H9 (cell line): ENCODE data around the gene CST9L. TPM values are rescaled to one million over a fixed set of nuclear protein-coding genes. Genes with fewer than 3 reads are reported as not detected.

Experiments used
- DNase-seq: peaks from one replicate; pipeline ENCODE4 v3.0.0-alpha.2; 2017
- H2AFZ ChIP-seq: one replicate; pipeline ENCODE4 v1.6.1; 2013; ENCODE audit warnings: mild to moderate bottlenecking, low read length, control low read depth, moderate library complexity
- H2AK5ac ChIP-seq: 2 replicates; pipeline ENCODE4 v1.6.1; 2013; ENCODE audit warnings: low read length, control low read depth, mixed read lengths; ENCODE audit not compliant: insufficient read length
- H2BK120ac ChIP-seq: one replicate; pipeline ENCODE4 v1.6.1; 2013; ENCODE audit warnings: low read depth, mild to moderate bottlenecking, low read length, control low read depth, inconsistent platforms; ENCODE audit not compliant: poor library complexity, severe bottlenecking
- H2BK12ac ChIP-seq: 2 replicates; pipeline ENCODE4 v1.6.1; 2013; ENCODE audit warnings: low read length, control low read depth, mixed read lengths, low read depth; ENCODE audit not compliant: insufficient read length
- H2BK15ac ChIP-seq: 2 replicates; pipeline ENCODE4 v1.6.1; 2013; ENCODE audit warnings: low read depth, low read length, control low read depth
- H2BK20ac ChIP-seq: one replicate; pipeline ENCODE4 v1.6.1; 2013; ENCODE audit warnings: low read depth, mild to moderate bottlenecking, low read length, control low read depth, inconsistent platforms; ENCODE audit not compliant: poor library complexity, severe bottlenecking
- H2BK5ac ChIP-seq: 2 replicates; pipeline ENCODE4 v1.6.1; 2013; ENCODE audit warnings: low read length, control low read depth, mixed read lengths; ENCODE audit not compliant: insufficient read length
- H3K14ac ChIP-seq: 2 replicates; pipeline ENCODE4 v1.6.1; 2013; ENCODE audit warnings: low read length, control low read depth; ENCODE audit not compliant: insufficient read depth
- H3K18ac ChIP-seq: 2 replicates; pipeline ENCODE4 v1.6.1; 2013; ENCODE audit warnings: low read depth, mild to moderate bottlenecking, mixed read lengths, low read length, control low read depth; ENCODE audit not compliant: insufficient read length
- H3K23ac ChIP-seq: 2 replicates; pipeline ENCODE4 v1.6.1; 2013; ENCODE audit warnings: low read length, control low read depth, mixed read lengths, low read depth; ENCODE audit not compliant: insufficient read length
- H3K23me2 ChIP-seq: 2 replicates; pipeline ENCODE4 v1.6.1; 2013; ENCODE audit warnings: low read depth, mild to moderate bottlenecking, mixed read lengths, low read length, control low read depth; ENCODE audit not compliant: insufficient read length, poor library complexity, severe bottlenecking
- H3K27ac ChIP-seq: 2 replicates; pipeline ENCODE4 v1.5.1; 2013; ENCODE audit warnings: low read length, control low read depth, mixed read lengths, low read depth; ENCODE audit not compliant: insufficient read length
- H3K27me3 ChIP-seq: 2 replicates; pipeline ENCODE4 v1.6.1; 2013; ENCODE audit warnings: low read length, control low read depth, inconsistent platforms; ENCODE audit not compliant: insufficient read depth
- H3K4ac ChIP-seq: 2 replicates; pipeline ENCODE4 v1.6.1; 2013; ENCODE audit warnings: low read depth, mild to moderate bottlenecking, control low read depth, inconsistent platforms, low read length, moderate library complexity
- H3K4me1 ChIP-seq: 2 replicates; pipeline ENCODE4 v1.6.1; 2013; ENCODE audit warnings: low read length, control low read depth, inconsistent platforms; ENCODE audit not compliant: insufficient read depth
- H3K4me2 ChIP-seq: 2 replicates; pipeline ENCODE4 v1.6.1; 2013; ENCODE audit warnings: low read length, control low read depth, mixed read lengths; ENCODE audit not compliant: insufficient read length, insufficient read depth
- H3K56ac ChIP-seq: 2 replicates; pipeline ENCODE4 v1.6.1; 2013; ENCODE audit warnings: low read depth, mild to moderate bottlenecking, mixed read lengths, low read length, control low read depth; ENCODE audit not compliant: insufficient read length
- H3K79me1 ChIP-seq: 2 replicates; pipeline ENCODE4 v1.6.1; 2013; ENCODE audit warnings: low read depth, mild to moderate bottlenecking, moderate library complexity, low read length, control low read depth, inconsistent platforms; ENCODE audit not compliant: insufficient read depth, poor library complexity, severe bottlenecking
- H3K79me2 ChIP-seq: 2 replicates; pipeline ENCODE4 v1.6.1; 2013; ENCODE audit warnings: low read length, control low read depth, inconsistent platforms; ENCODE audit not compliant: insufficient read depth
- H3K9ac ChIP-seq: 2 replicates; pipeline ENCODE4 v1.6.1; 2013; ENCODE audit warnings: low read length, control low read depth, mixed read lengths; ENCODE audit not compliant: insufficient read length; ENCODE audit errors: extremely low read depth
- H3K9me3 ChIP-seq: one replicate; pipeline ENCODE4 v1.6.1; 2013; ENCODE audit warnings: low read depth, low read length, inconsistent platforms; ENCODE audit not compliant: control insufficient read depth
- H3T11ph ChIP-seq: one replicate; pipeline ENCODE4 v1.6.1; 2013; ENCODE audit warnings: mild to moderate bottlenecking, low read length, control low read depth, inconsistent platforms
- H4K20me1 ChIP-seq: one replicate; pipeline ENCODE4 v1.6.1; 2013; ENCODE audit not compliant: control insufficient read depth, insufficient read length, insufficient read depth
- H4K5ac ChIP-seq: 2 replicates; pipeline ENCODE4 v1.6.1; 2013; ENCODE audit warnings: low read depth, mild to moderate bottlenecking, mixed read lengths, low read length, control low read depth; ENCODE audit not compliant: insufficient read length
- H4K8ac ChIP-seq: replicated peaks from 2 replicates; pipeline ENCODE4 v1.6.1; 2013; ENCODE audit warnings: low read length, control low read depth, mixed read lengths, low read depth; ENCODE audit not compliant: insufficient read length
- H4K91ac ChIP-seq: 2 replicates; pipeline ENCODE4 v1.6.1; 2013; ENCODE audit warnings: low read depth, mild to moderate bottlenecking, moderate library complexity, mixed read lengths, low read length, control low read depth; ENCODE audit not compliant: insufficient read length
- H3K27ac Mint-ChIP-seq, 3 experiments: 2 replicates in 2 of 3; 3 replicates in 1 of 3; pipeline ENCODE4 v1.8.0; 2020 to 2021; ENCODE audit warnings: mixed read lengths in 3 of 3, mild to moderate bottlenecking in 1 of 3, moderate library complexity in 1 of 3
- H3K27me3 Mint-ChIP-seq: 2 replicates; pipeline ENCODE4 v1.8.0; 2021; ENCODE audit warnings: low read depth, mild to moderate bottlenecking, moderate library complexity, mixed read lengths
- H3K36me3 Mint-ChIP-seq, 3 experiments: 2 replicates in 2 of 3; 3 replicates in 1 of 3; pipeline ENCODE4 v1.8.0; 2020 to 2021; ENCODE audit warnings: low read depth in 3 of 3, mixed read lengths in 3 of 3; ENCODE audit not compliant: insufficient read depth in 1 of 3
- H3K4me1 Mint-ChIP-seq, 2 experiments: 2 replicates each; pipeline ENCODE4 v1.8.0; 2020; ENCODE audit warnings: mixed read lengths in 2 of 2
- H3K4me3 Mint-ChIP-seq, 2 experiments: 2 replicates in 1 of 2; 3 replicates in 1 of 2; pipeline ENCODE4 v1.8.0; 2020 to 2021; ENCODE audit warnings: mild to moderate bottlenecking in 2 of 2, mixed read lengths in 2 of 2, moderate library complexity in 1 of 2
- H3K9me3 Mint-ChIP-seq, 2 experiments: 2 replicates in 1 of 2; 3 replicates in 1 of 2; pipeline ENCODE4 v1.8.0; 2020; ENCODE audit warnings: mild to moderate bottlenecking in 2 of 2, mixed read lengths in 2 of 2, moderate library complexity in 1 of 2
- WGBS: extraction: QIAGEN DNeasy Blood & Tissue Kit; methylation state at CpG from one replicate; pipeline ENCODE4 v1.1.7; 2013; ENCODE audit warnings: missing lambda C conversion rate, low lambda C conversion rate, mixed read lengths; ENCODE audit not compliant: insufficient read length; ENCODE audit errors: extremely low coverage; 5-methylcytosine and 5-hydroxymethylcytosine counted together
- total RNA-seq: library from RNA; stranded (reverse); gene quantifications from 2 replicates; pipeline ENCODE4 v1.2.1, GENCODE V29; 2021
- TF ChIP-seq, protein P1 (sequence below): fragments of 200-600 bp; sonication (generic); conservative IDR thresholded peaks from 3 replicates; pipeline ENCODE4 v1.8.0; 2021; ENCODE audit warnings: antibody characterized with exemption, mild to moderate bottlenecking

Gene CST9L
- total RNA-seq, 1 experiment from 2014 or later: not detected

- no peak overlapping the region for H2BK5ac ChIP-seq
- H3K18ac ChIP-seq: no peak overlapping the region
- H3T11ph ChIP-seq: no peak overlapping the region
- TF ChIP-seq, protein P1, sequence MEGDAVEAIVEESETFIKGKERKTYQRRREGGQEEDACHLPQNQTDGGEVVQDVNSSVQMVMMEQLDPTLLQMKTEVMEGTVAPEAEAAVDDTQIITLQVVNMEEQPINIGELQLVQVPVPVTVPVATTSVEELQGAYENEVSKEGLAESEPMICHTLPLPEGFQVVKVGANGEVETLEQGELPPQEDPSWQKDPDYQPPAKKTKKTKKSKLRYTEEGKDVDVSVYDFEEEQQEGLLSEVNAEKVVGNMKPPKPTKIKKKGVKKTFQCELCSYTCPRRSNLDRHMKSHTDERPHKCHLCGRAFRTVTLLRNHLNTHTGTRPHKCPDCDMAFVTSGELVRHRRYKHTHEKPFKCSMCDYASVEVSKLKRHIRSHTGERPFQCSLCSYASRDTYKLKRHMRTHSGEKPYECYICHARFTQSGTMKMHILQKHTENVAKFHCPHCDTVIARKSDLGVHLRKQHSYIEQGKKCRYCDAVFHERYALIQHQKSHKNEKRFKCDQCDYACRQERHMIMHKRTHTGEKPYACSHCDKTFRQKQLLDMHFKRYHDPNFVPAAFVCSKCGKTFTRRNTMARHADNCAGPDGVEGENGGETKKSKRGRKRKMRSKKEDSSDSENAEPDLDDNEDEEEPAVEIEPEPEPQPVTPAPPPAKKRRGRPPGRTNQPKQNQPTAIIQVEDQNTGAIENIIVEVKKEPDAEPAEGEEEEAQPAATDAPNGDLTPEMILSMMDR: no peak
- WGBS: no CpG with 5 or more reads among the region's 2 CpGs
- H4K8ac ChIP-seq: no peak overlapping the region
- peaks cover 2 to 15% (median 3%) of the 10 kb centered on the region in 3 experiments; a peak in 5 of 7 replicates for H3K36me3 Mint-ChIP-seq
- H3K23me2 ChIP-seq: no peaks in the 10 kb centered on the region
- DNase-seq: no peak
- no peak overlapping the region for H2BK12ac ChIP-seq
- H3K9ac ChIP-seq: no peak overlapping the region
- peaks cover 29 to 42% of the 10 kb centered on the region in 2 experiments for H3K4me1 Mint-ChIP-seq
- H4K20me1 ChIP-seq: no peaks in the 10 kb centered on the region
- no peak overlapping the region for H2AK5ac ChIP-seq
- no peak overlapping the region for H3K27ac Mint-ChIP-seq
- no peak overlapping the region for H3K27ac ChIP-seq
- no peak overlapping the region for H2AFZ ChIP-seq
- no peaks in the 10 kb centered on the region for H3K4me1 ChIP-seq
- H3K79me2 ChIP-seq: no peaks in the 10 kb centered on the region
- no peak overlapping the region for H3K4ac ChIP-seq
- H3K9me3 ChIP-seq: no peaks in the 10 kb centered on the region
- H2BK20ac ChIP-seq: no peak overlapping the region
- H3K27me3 Mint-ChIP-seq: no peaks in the 10 kb centered on the region
- no peak overlapping the region for H2BK15ac ChIP-seq
- no peak overlapping the region for H3K4me2 ChIP-seq
- H3K56ac ChIP-seq: no peak overlapping the region
- no peak overlapping the region for H3K14ac ChIP-seq
- H4K91ac ChIP-seq: no peak overlapping the region
- H3K79me1 ChIP-seq: no peaks in the 10 kb centered on the region
- H3K23ac ChIP-seq: no peak overlapping the region
- H3K4me3 Mint-ChIP-seq: no peak overlapping the region
- no peaks in the 10 kb centered on the region; the same call in 1 of the 2 replicates for H3K27me3 ChIP-seq
- H2BK120ac ChIP-seq: no peak overlapping the region
- H4K5ac ChIP-seq: no peak overlapping the region
- H3K9me3 Mint-ChIP-seq: peaks cover 8 to 22% of the 10 kb centered on the region in 2 experiments
Measured at GRCh38 chr20:23520185-23520584, 48.1 kb downstream of the CST9L start.
